WERI-Rb-1 (cell line): ENCODE results near the gene CWF19L2.
"Not testable (repeated sequence)": the region's sequence is repeated elsewhere in the genome, so short reads cannot be mapped to it uniquely, and the experiment has no call there.

Experiments used
- DNase-seq: peaks from one replicate; pipeline ENCODE4 v3.0.0-alpha.2; 2020
- H3K27ac ChIP-seq: fragments of 250-450 bp; sonication (Bioruptor Pico); 2 replicates; pipeline ENCODE4 v1.5.1; 2020; ENCODE audit warnings: mild to moderate bottlenecking, moderate library complexity
- H3K27me3 ChIP-seq: fragments of 250-450 bp; sonication (Bioruptor Pico); 2 replicates; pipeline ENCODE4 v1.5.1; 2021; ENCODE audit warnings: mild to moderate bottlenecking, low read depth, moderate library complexity; ENCODE audit not compliant: insufficient read depth, severe bottlenecking
- H3K36me3 ChIP-seq: fragments of 250-450 bp; sonication (Bioruptor Pico); 2 replicates; pipeline ENCODE4 v1.5.1; 2020; ENCODE audit warnings: mild to moderate bottlenecking, moderate library complexity
- H3K4me3 ChIP-seq: 2 replicates; pipeline ENCODE4 v1.5.1; 2011; ENCODE audit warnings: low read depth, mild to moderate bottlenecking, control low read depth, low read length
- H3K9me3 ChIP-seq: fragments of 250-450 bp; sonication (Bioruptor Pico); 2 replicates; pipeline ENCODE4 v1.5.1; 2021; ENCODE audit warnings: mild to moderate bottlenecking, moderate library complexity; ENCODE audit not compliant: severe bottlenecking
- CTCF ChIP-seq: IDR thresholded peaks from 2 replicates; pipeline ENCODE4 v1.5.1; 2011; ENCODE audit warnings: low read depth, mild to moderate bottlenecking, control low read depth, inconsistent platforms, low read length

Gene CWF19L2

GRCh38 chr11:107397357-107397756, 60.3 kb downstream of the CWF19L2 start:
- H3K36me3 ChIP-seq = peaks cover 3% of the 10 kb centered on the region
- no peaks in the 10 kb centered on the region for H3K27me3 ChIP-seq
- no peak overlapping the region for H3K4me3 ChIP-seq
- H3K27ac ChIP-seq = peak overlapping the region; percentile 46
- no peak for TF ChIP-seq CTCF
- no peaks in the 10 kb centered on the region for H3K9me3 ChIP-seq
- peak; percentile 75 for DNase-seq

GRCh38 chr11:107392611-107393010, 65.0 kb downstream of the CWF19L2 start:
- Histone ChIP-seq H3K4me3 (no peak overlapping the region), H3K36me3 (peaks cover 19% of the 10 kb centered on the region), H3K27ac (no peak overlapping the region), H3K9me3 (no peaks in the 10 kb centered on the region), H3K27me3 (no peaks in the 10 kb centered on the region)
- TF ChIP-seq CTCF = no peak
- DNase-seq = no peak

- H3K27me3 ChIP-seq, H3K27ac ChIP-seq, DNase-seq, H3K4me3 ChIP-seq, H3K9me3 ChIP-seq: not testable (repeated sequence)
- H3K36me3 ChIP-seq = peaks cover 19% of the 10 kb centered on the region
Measured at GRCh38 chr11:107390701-107391100, 66.9 kb downstream of the CWF19L2 start.

- no peak for TF ChIP-seq CTCF
- no peak for DNase-seq
- no peaks in the 10 kb centered on the region for H3K27me3 ChIP-seq
- no peaks in the 10 kb centered on the region for H3K9me3 ChIP-seq
- H3K36me3 ChIP-seq = peaks cover 19% of the 10 kb centered on the region
- H3K27ac ChIP-seq = no peak overlapping the region
- no peak overlapping the region for H3K4me3 ChIP-seq
Measured at GRCh38 chr11:107387666-107388065, 70.0 kb downstream of the CWF19L2 start.

- H3K36me3 ChIP-seq = peaks cover 6% of the 10 kb centered on the region
- no peak overlapping the region for H3K4me3 ChIP-seq
- no peak overlapping the region for H3K27ac ChIP-seq
- no peaks in the 10 kb centered on the region for H3K27me3 ChIP-seq
- no peak for TF ChIP-seq CTCF
- no peaks in the 10 kb centered on the region for H3K9me3 ChIP-seq
- DNase-seq = no peak
Measured at GRCh38 chr11:107385361-107385981, 72.2 kb downstream of the CWF19L2 start.

- H3K27me3 ChIP-seq = no peaks in the 10 kb centered on the region
- DNase-seq = no peak
- H3K9me3 ChIP-seq = no peaks in the 10 kb centered on the region
- no peak overlapping the region for H3K27ac ChIP-seq
- TF ChIP-seq CTCF = no peak
- H3K4me3 ChIP-seq = no peak overlapping the region
- no peaks in the 10 kb centered on the region for H3K36me3 ChIP-seq
Measured at GRCh38 chr11:107384144-107384852, 73.3 kb downstream of the CWF19L2 start.
